ENCODE data around the gene PTTG1.

DNA sequence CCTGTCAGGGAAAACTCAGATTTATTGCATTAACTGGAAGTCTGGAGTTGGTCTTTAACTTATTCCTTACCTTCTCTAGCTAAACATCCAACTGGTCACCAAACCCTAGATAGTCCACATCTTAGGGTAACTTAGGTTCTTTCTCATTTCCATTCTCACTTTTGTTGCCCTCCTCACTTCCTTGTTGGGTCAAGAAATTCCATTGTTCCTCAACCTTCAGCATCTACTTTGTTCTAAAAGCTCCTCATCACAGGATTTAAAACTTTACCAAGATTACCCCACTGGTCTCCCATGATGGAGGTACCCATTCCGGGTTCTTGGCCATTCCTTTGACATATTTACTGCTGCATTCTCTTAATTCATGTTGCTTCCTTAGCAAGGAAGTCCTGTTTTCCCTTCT, 32.1 kb downstream of the PTTG1 start:
- TF ChIP-seq YY1 (IDR thresholded peaks at IDR 0.05; ENCODE audit: insufficient read depth, insufficient read length): no peak
- no peak for TF ChIP-seq ZNF274 (IDR thresholded peaks at IDR 0.05; ENCODE audit: low read depth, low read length)
- no peak for TF ChIP-seq SUZ12 (IDR thresholded peaks at IDR 0.05; ENCODE audit: extremely low read depth, insufficient read depth, insufficient read length)
